Muscle of back (tissue), 11 donors: ENCODE measurements around the gene NRXN3. TPM values are rescaled to one million over a fixed set of nuclear protein-coding genes. Genes with fewer than 3 reads are reported as not detected.

Source experiments
- DNase-seq, 3 donors: peaks; one replicate each; pipeline versions ENCODE4 v3.0.0 to v3.0.0-alpha.2; 2013
- polyA plus RNA-seq, 10 donors: library from polyadenylated mRNA; unstranded; fragments of 120-200 nt; gene quantifications; one replicate each; pipeline ENCODE4 v1.2.1, GENCODE V29; 2013; ENCODE audit not compliant: insufficient read length in 10 of 10

Gene NRXN3
- polyA plus RNA-seq, 10 donors, result 0.39 to 2.5 (median 0.84) TPM

GRCh38 chr14:78805570-78805969 is 635.4 kb downstream of the NRXN3 start:
- no peak for DNase-seq

GRCh38 chr14:78823035-78823434 is 652.9 kb downstream of the NRXN3 start:
- DNase-seq, result no peak

GRCh38 chr14:78823516-78823915 is 653.3 kb downstream of the NRXN3 start:
- DNase-seq, result no peak

- no peak for DNase-seq
These were observed 659.1 kb downstream of the NRXN3 start for GRCh38 chr14:78829274-78829673.

- DNase-seq, result peak; percentile 1 to 3 (median 2)
These were observed 664.7 kb downstream of the NRXN3 start for GRCh38 chr14:78834766-78835451.

- DNase-seq, result no peak
These were observed 665.7 kb downstream of the NRXN3 start for GRCh38 chr14:78835909-78836308.

GRCh38 chr14:78836777-78837176 is 666.6 kb downstream of the NRXN3 start:
- peak; percentile 8 to 22 (median 18) for DNase-seq

GRCh38 chr14:78838959-78839358 is 668.8 kb downstream of the NRXN3 start:
- DNase-seq, result no peak

GRCh38 chr14:78840898-78841297 is 670.7 kb downstream of the NRXN3 start:
- no peak for DNase-seq

GRCh38 chr14:78847801-78848200 is 677.6 kb downstream of the NRXN3 start:
- no peak for DNase-seq

GRCh38 chr14:78848234-78848820 is 678.2 kb downstream of the NRXN3 start:
- DNase-seq, result peak; percentile 2 to 20 (median 10)

GRCh38 chr14:78849952-78850351 is 679.8 kb downstream of the NRXN3 start:
- no peak for DNase-seq

GRCh38 chr14:78851189-78851588 is 681.0 kb downstream of the NRXN3 start:
- DNase-seq, result no peak

GRCh38 chr14:78852040-78852439 is 681.9 kb downstream of the NRXN3 start:
- DNase-seq, result no peak

GRCh38 chr14:78857974-78858373 is 687.8 kb downstream of the NRXN3 start:
- no peak for DNase-seq

- peak; percentile 28 to 59 (median 44) for DNase-seq
These were observed 693.0 kb downstream of the NRXN3 start for GRCh38 chr14:78863143-78863542.

- no peak for DNase-seq
These were observed 702.7 kb downstream of the NRXN3 start for GRCh38 chr14:78872837-78873236.

GRCh38 chr14:78873581-78873980 is 703.4 kb downstream of the NRXN3 start:
- DNase-seq, result no peak

- no peak for DNase-seq
These were observed 704.9 kb downstream of the NRXN3 start for GRCh38 chr14:78875049-78875448.

- DNase-seq, result no peak
These were observed 715.7 kb downstream of the NRXN3 start for GRCh38 chr14:78885884-78886283.

GRCh38 chr14:78897443-78897842 is 727.3 kb downstream of the NRXN3 start:
- DNase-seq, result no peak

- DNase-seq, result peak; percentile 8 to 36 (median 11)
These were observed 731.9 kb downstream of the NRXN3 start for GRCh38 chr14:78902010-78902623.

GRCh38 chr14:78904094-78904493 is 733.9 kb downstream of the NRXN3 start:
- no peak for DNase-seq
